ENCODE results near the gene CAPN14. TPM values are rescaled to one million over a fixed set of nuclear protein-coding genes. Genes with fewer than 3 reads are reported as not detected.

The CAPN14 gene
- total and polyA plus RNA-seq, 2 experiments from 2014 or later = 0.06 to 0.33 TPM

- Histone ChIP-seq H3K4me3 (no peak overlapping the region), H3K27me3 (peaks cover 30% of the 10 kb centered on the region), H3K79me2 (no peaks in the 10 kb centered on the region), H4K20me1 (ENCODE audit: insufficient read depth, poor library complexity, severe bottlenecking) (no peaks in the 10 kb centered on the region), H3K36me3 (replicated peaks; ENCODE audit: insufficient read depth, low read depth) (no peaks in the 10 kb centered on the region), H3K27ac (no peak overlapping the region), H3K4me1 (ENCODE audit: insufficient read depth) (no peaks in the 10 kb centered on the region), H3K9me2 (replicated peaks; ENCODE audit: insufficient read depth) (no peaks in the 10 kb centered on the region), H2AFZ (no peak overlapping the region), H3K4me2 (no peak overlapping the region), H3K9me3 (ENCODE audit: low read depth) (no peaks in the 10 kb centered on the region)
- DNase-seq (ENCODE audit: low spot score) = no peak
- TF ChIP-seq CTCF (IDR thresholded peaks at IDR 0.05; ENCODE audit: poor library complexity) = no peak
- TF ChIP-seq EZH2phosphoT487 (IDR thresholded peaks at IDR 0.05; ENCODE audit: low read depth, severe bottlenecking, unreplicated experiment) = no peak
- no peak for TF ChIP-seq EZH2 (IDR thresholded peaks at IDR 0.05; ENCODE audit: borderline replicate concordance)
- WGBS (ENCODE audit: low lambda C conversion rate, missing lambda C conversion rate) = 48% methylated on average over 6 of the region's 6 CpGs
These were observed 87.7 kb downstream of the CAPN14 start for GRCh38 chr2:31129375-31130171.

- no peak overlapping the region for H2AFZ ChIP-seq
- no peaks in the 10 kb centered on the region for H3K36me3 ChIP-seq (replicated peaks; ENCODE audit: insufficient read depth, low read depth)
- H3K27me3 ChIP-seq = peaks cover 20% of the 10 kb centered on the region
- 86% methylated on average over 3 of the region's 3 CpGs for WGBS (ENCODE audit: low lambda C conversion rate, missing lambda C conversion rate)
- no peak overlapping the region for H3K4me2 ChIP-seq
- H4K20me1 ChIP-seq (ENCODE audit: insufficient read depth, poor library complexity, severe bottlenecking) = no peaks in the 10 kb centered on the region
- no peak overlapping the region for H3K27ac ChIP-seq
- H3K4me1 ChIP-seq (ENCODE audit: insufficient read depth) = no peaks in the 10 kb centered on the region
- no peak overlapping the region for H3K4me3 ChIP-seq
- no peaks in the 10 kb centered on the region for H3K79me2 ChIP-seq
- TF ChIP-seq EZH2 (IDR thresholded peaks at IDR 0.05; ENCODE audit: borderline replicate concordance) (no peak), CTCF (IDR thresholded peaks at IDR 0.05; ENCODE audit: poor library complexity) (no peak), EZH2phosphoT487 (IDR thresholded peaks at IDR 0.05; ENCODE audit: low read depth, severe bottlenecking, unreplicated experiment) (no peak)
- no peak for DNase-seq (ENCODE audit: low spot score)
- no peaks in the 10 kb centered on the region for H3K9me2 ChIP-seq (replicated peaks; ENCODE audit: insufficient read depth)
- H3K9me3 ChIP-seq (ENCODE audit: low read depth) = no peaks in the 10 kb centered on the region
These were observed 89.4 kb downstream of the CAPN14 start for GRCh38 chr2:31127931-31128330.

GRCh38 chr2:31125918-31126695 is 91.2 kb downstream of the CAPN14 start:
- no peak for TF ChIP-seq CTCF (IDR thresholded peaks at IDR 0.05; ENCODE audit: poor library complexity)
- no peak for TF ChIP-seq EZH2phosphoT487 (IDR thresholded peaks at IDR 0.05; ENCODE audit: low read depth, severe bottlenecking, unreplicated experiment)
- TF ChIP-seq EZH2 (IDR thresholded peaks at IDR 0.05; ENCODE audit: borderline replicate concordance) = no peak
- Histone ChIP-seq H3K79me2 (no peaks in the 10 kb centered on the region), H3K27me3 (peaks cover 10% of the 10 kb centered on the region), H2AFZ (no peak overlapping the region), H3K4me1 (ENCODE audit: insufficient read depth) (no peaks in the 10 kb centered on the region), H3K9me2 (replicated peaks; ENCODE audit: insufficient read depth) (no peaks in the 10 kb centered on the region), H3K27ac (no peak overlapping the region), H3K36me3 (replicated peaks; ENCODE audit: insufficient read depth, low read depth) (no peaks in the 10 kb centered on the region), H3K4me3 (no peak overlapping the region), H3K4me2 (no peak overlapping the region), H4K20me1 (ENCODE audit: insufficient read depth, poor library complexity, severe bottlenecking) (no peaks in the 10 kb centered on the region), H3K9me3 (ENCODE audit: low read depth) (no peaks in the 10 kb centered on the region)
- no peak for DNase-seq (ENCODE audit: low spot score)
- 67% methylated on average over 6 of the region's 6 CpGs for WGBS (ENCODE audit: low lambda C conversion rate, missing lambda C conversion rate)
